Epithelial cell of proximal tubule (primary cell): ENCODE data around the gene LRRC40. TPM values are rescaled to one million over a fixed set of nuclear protein-coding genes. Genes with fewer than 3 reads are reported as not detected.
A peak's percentile ranks its signal among the peaks of the same experiment; 100 is the strongest.
"Not testable (repeated sequence)": the region's sequence is repeated elsewhere in the genome, so short reads cannot be mapped to it uniquely, and the experiment has no call there.

Source experiments
- DNase-seq: peaks from one replicate; pipeline ENCODE4 v3.0.0-alpha.2; 2011; ENCODE audit warnings: low read depth
- H3K4me3 ChIP-seq: 2 replicates; pipeline ENCODE4 v1.5.1; 2011; ENCODE audit warnings: low read depth, mild to moderate bottlenecking, low read length
- CTCF ChIP-seq: conservative IDR thresholded peaks from 2 replicates; pipeline ENCODE4 v1.5.1; 2012; ENCODE audit warnings: low read depth, mild to moderate bottlenecking, low read length
- total RNA-seq: library from RNA; depleted of rRNA; stranded (reverse); fragments of >200 nt; gene quantifications from 2 replicates; pipeline ENCODE4 v1.2.3, GENCODE V29; 2015

The LRRC40 gene
- total RNA-seq, 1 donor from 2014 or later: 32.8 TPM

GRCh38 chr1:70204139-70204538, 1.2 kb downstream of the LRRC40 start:
- H3K4me3 ChIP-seq: peak overlapping the region; percentile 96
- no peak for TF ChIP-seq CTCF
- DNase-seq: no peak

DNA sequence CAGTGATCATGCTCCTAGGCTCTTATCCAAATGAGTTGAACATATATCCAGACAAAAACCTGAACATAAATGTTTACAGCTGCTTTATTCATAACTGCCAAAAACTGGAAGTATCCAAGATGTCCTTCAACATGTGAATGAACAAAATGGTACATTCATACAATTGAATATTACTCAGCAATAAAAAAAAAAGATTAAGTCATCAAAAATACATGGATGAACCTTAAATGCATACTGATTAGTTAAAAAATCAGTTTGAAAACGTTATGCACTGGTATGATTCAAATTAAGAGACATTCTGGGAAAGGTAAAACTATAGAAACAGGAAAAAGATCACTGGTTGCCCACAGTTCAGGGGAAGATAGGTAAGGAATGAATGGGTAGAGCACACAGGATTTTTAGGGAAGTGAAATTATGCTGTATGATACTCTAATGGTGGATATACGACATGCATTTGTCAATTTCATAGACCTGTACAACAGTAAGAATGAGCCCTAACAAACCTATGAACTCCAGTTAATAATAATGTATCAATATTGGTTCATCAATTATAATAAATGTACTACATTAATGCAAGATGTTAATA, 3.1 kb downstream of the LRRC40 start:
- TF ChIP-seq CTCF: no peak
- DNase-seq: no peak
- no peak overlapping the region for H3K4me3 ChIP-seq

- no peak for TF ChIP-seq CTCF
- no peak overlapping the region for H3K4me3 ChIP-seq
- no peak for DNase-seq
Measured at GRCh38 chr1:70200065-70200464, 5.3 kb downstream of the LRRC40 start.

DNA sequence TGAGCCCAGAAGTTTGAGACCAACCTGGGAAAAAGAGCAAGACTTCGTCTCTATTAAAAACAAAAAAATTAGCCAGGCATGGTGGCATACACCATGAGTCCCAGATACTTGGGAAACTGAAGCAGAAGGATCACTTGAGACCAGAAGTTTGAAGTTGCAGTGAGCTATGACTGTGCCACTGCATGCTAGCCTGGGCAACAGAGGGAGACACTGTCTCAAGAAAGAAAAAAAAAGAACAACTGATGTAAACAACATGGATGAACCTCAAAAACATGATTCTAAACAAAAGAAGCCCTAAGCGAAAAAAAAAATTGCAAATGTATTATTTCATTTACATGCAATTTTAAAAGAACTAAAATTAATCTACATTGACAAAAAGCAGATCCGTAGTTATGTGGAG, 9.0 kb downstream of the LRRC40 start:
- no peak for DNase-seq
- no peak overlapping the region for H3K4me3 ChIP-seq
- no peak for TF ChIP-seq CTCF

DNA sequence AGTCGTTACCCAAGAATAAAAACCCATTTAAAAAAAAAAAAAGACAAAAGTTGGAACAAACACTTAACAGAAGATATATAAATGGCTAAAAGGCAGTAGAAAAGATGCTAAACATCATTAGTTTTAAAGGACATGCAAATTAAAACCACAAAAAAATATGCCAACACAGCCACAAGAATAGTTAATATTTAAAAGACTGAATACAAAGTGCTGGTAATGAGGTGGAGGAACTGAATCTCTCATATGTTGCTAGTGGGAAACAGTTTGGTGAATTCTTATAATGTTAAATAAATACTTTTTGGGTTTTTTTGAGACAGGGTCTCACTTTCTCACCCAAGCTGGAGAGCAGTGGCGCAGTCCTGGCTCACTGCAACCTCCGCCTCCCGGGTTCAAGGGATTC, 10.0 kb downstream of the LRRC40 start:
- DNase-seq: no peak
- no peak for TF ChIP-seq CTCF
- H3K4me3 ChIP-seq: peak overlapping the region; percentile 3

DNA sequence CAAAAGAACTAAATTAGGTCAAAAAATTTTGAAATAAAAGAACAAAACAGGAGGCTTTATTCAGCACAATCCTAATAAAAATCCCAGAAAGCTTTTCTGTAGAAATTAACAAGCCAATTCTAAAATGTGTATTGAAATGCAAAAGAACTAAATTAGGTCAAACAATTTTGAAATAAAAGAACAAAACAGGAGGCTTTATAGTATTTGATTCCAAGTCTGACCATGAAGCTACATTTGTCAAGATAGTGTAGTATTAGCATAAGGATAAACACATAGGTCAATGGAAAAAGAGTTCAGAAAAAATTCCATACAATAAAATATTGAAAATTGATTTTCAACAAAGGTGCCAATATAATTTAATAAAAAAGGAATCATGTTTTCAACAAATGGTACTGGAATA, 10.8 kb downstream of the LRRC40 start:
- no peak overlapping the region for H3K4me3 ChIP-seq
- no peak for TF ChIP-seq CTCF
- no peak for DNase-seq

DNA sequence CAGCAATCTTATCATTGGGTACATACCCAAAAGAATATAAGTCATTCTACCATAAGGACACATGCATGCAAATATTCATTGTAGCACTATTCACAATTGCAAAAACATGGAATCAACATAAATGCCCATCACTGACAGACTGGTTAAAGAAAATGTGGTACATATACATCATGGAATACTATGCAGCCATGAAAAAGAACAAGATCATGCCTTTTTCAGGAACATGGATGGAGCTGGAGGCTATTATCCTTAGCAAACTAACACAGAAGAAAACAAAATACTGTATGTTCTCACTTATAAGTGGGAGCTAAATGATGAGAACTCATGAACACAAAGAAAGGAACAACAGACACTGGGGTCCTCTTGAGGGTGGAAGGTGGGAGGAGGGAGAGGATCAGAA, 12.9 kb downstream of the LRRC40 start:
- H3K4me3 ChIP-seq, DNase-seq: not testable (repeated sequence)
